Cerebellar cortex (tissue), 1 donor: ENCODE measurements around the gene LORICRIN.

Experiments used
- DNase-seq: peaks from one replicate; pipeline ENCODE4 v3.0.0-alpha.2; 2015; ENCODE audit warnings: low spot score

Gene LORICRIN

DNA sequence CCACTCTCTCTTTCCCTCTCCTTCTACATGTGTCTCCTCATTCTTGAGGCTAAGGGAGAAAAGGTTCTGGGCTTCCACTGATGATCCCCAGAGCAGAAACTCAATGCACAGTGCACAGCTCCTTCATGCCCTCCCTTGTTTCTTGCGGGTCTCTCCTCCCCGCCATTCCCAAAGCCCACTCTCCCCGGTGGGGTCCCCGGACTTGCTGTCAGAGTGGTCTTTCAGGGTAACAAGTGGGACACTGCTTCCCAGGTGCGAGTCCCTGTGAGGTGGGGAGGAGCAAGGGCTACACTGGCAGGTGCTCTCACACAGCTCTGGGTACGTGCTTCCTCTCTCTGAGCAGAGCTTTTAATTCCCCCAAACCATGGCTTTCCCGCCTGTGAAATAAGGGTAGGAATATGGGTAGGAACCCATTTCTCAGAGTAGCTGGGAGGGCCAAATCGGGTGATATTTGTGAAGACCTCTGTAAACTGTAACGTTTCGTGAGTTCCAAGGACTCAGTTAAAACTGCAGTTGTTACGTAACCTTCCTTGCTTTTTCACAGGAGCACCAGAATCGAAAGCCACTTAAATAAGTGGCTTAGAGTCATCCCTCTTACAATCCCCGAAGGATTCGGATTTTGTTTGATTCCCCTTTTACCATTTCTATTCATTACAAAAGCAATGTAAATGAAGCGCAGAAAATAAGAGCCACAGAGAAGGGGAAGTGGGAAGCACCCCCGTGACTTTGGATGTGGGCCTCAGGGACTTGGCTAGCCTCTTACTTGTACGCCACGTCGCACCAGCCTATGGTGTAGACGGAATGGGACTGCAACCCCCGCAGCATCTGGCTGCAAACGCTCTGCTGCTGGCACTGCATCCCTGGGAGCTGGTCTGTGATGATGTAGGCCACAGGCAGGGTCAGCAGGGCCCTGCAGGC lies 47.1 kb downstream of the LORICRIN start:
- no peak for DNase-seq

DNA sequence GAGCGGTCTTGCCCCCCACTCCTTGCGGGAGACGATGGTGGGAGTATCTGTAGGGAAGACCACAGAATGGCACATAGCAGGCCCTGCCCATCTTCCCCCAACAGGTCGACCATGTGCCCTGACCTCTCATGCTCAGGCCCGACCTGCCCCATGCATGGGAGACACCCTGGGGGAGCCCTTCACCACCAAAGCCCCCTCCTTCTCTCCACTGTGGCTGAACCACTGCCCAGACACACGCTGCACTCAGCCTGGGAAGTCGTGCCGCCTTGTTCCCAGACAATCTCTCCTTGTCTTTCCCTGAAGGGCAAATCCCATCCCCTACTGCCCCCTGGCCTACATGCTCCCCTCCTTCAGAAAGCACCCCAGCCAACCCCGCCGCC lies 47.7 kb downstream of the LORICRIN start:
- DNase-seq: no peak

DNA sequence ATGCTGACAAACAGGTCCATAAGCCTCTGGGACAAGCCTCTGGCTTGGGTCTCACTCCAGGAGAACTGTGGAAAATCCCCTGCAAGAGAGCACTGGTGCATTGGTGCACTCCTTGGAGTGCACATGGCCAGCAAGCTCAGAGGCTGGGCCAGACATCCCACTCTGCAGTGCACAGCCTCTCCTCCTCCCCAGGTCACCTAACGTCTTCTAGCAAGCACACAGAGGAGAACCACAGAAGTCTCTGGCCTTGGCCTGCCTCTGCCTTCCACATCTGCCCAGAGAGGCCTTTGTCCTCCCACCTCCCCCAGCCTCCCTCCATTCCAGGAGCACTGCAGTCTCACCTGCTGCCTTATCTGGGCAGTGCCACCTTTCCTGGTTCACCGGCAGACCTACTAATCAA lies 49.1 kb downstream of the LORICRIN start:
- DNase-seq: no peak

GRCh38 chr1:153309441-153309840 lies 50.0 kb downstream of the LORICRIN start:
- DNase-seq: no peak

GRCh38 chr1:153310526-153310925 lies 51.0 kb downstream of the LORICRIN start:
- no peak for DNase-seq
